Neural progenitor cell (in vitro differentiated cells): ENCODE data around the gene PIK3R2. TPM values are rescaled to one million over a fixed set of nuclear protein-coding genes. Genes with fewer than 3 reads are reported as not detected.
A peak's percentile ranks its signal among the peaks of the same experiment; 100 is the strongest.

Source experiments
- DNase-seq: peaks from one replicate; pipeline ENCODE4 v3.0.0-alpha.2; 2016; ENCODE audit warnings: low spot score
- H2AFZ ChIP-seq: fragments of 200-600 bp; sonication (generic); replicated peaks from 2 replicates; pipeline ENCODE4 v1.6.1; 2016; ENCODE audit warnings: antibody characterized with exemption
- H3F3A ChIP-seq: fragments of 200-600 bp; sonication (generic); 2 replicates; pipeline ENCODE4 v1.6.1; 2016; ENCODE audit warnings: antibody characterized with exemption, low read depth
- H3K27ac ChIP-seq: fragments of 200-600 bp; sonication (generic); 2 replicates; pipeline ENCODE4 v1.5.1; 2016; ENCODE audit warnings: mild to moderate bottlenecking
- H3K27me3 ChIP-seq: fragments of 200-600 bp; sonication (generic); 2 replicates; pipeline ENCODE4 v1.6.1; 2016; ENCODE audit warnings: mild to moderate bottlenecking, moderate library complexity
- H3K36me3 ChIP-seq: fragments of 200-600 bp; sonication (generic); 2 replicates; pipeline ENCODE4 v1.5.1; 2016
- H3K4me1 ChIP-seq: fragments of 200-600 bp; sonication (generic); 2 replicates; pipeline ENCODE4 v1.6.1; 2016; ENCODE audit warnings: mixed run types
- H3K4me2 ChIP-seq: fragments of 200-600 bp; sonication (generic); 2 replicates; pipeline ENCODE4 v1.6.1; 2016
- H3K4me3 ChIP-seq: fragments of 200-600 bp; sonication (generic); 2 replicates; pipeline ENCODE4 v1.5.1; 2016
- H3K79me2 ChIP-seq: fragments of 200-600 bp; sonication (generic); 2 replicates; pipeline ENCODE4 v1.6.1; 2016; ENCODE audit warnings: low read depth
- H3K9ac ChIP-seq: fragments of 200-600 bp; sonication (generic); 2 replicates; pipeline ENCODE4 v1.6.1; 2016
- H3K9me3 ChIP-seq: fragments of 200-600 bp; sonication (generic); 2 replicates; pipeline ENCODE4 v1.5.1; 2016; ENCODE audit warnings: low read depth
- H4K20me1 ChIP-seq: fragments of 200-600 bp; sonication (generic); 2 replicates; pipeline ENCODE4 v1.6.1; 2016; ENCODE audit warnings: low read depth
- H3K27ac Mint-ChIP-seq: 3 replicates; pipeline ENCODE4 v1.8.0; 2021; ENCODE audit warnings: mixed read lengths
- H3K27me3 Mint-ChIP-seq: 2 replicates; pipeline ENCODE4 v1.8.0; 2022; ENCODE audit warnings: low read depth, mild to moderate bottlenecking, inconsistent platforms, moderate library complexity, mixed read lengths; ENCODE audit not compliant: insufficient read depth
- H3K36me3 Mint-ChIP-seq: 3 replicates; pipeline ENCODE4 v1.8.0; 2021; ENCODE audit warnings: mixed read lengths
- H3K4me1 Mint-ChIP-seq: 3 replicates; pipeline ENCODE4 v1.8.0; 2021; ENCODE audit warnings: mixed read lengths
- H3K4me3 Mint-ChIP-seq: 3 replicates; pipeline ENCODE4 v1.8.0; 2021; ENCODE audit warnings: mild to moderate bottlenecking, moderate library complexity, mixed read lengths
- H3K9me3 Mint-ChIP-seq: 3 replicates; pipeline ENCODE4 v1.8.0; 2020; ENCODE audit warnings: mixed read lengths
- CTCF ChIP-seq: fragments of 200-600 bp; sonication (generic); IDR thresholded peaks from 2 replicates; pipeline ENCODE4 v1.5.1; 2017; ENCODE audit warnings: antibody characterized with exemption, mild to moderate bottlenecking
- EZH2 ChIP-seq: fragments of 200-600 bp; sonication (generic); IDR thresholded peaks from 2 replicates; pipeline ENCODE4 v1.6.1; 2017; ENCODE audit warnings: antibody characterized with exemption, mild to moderate bottlenecking, moderate library complexity
- EZH2phosphoT487 ChIP-seq: fragments of 200-600 bp; sonication (generic); IDR thresholded peaks from 2 replicates; pipeline ENCODE4 v1.6.1; 2017; ENCODE audit warnings: antibody characterized with exemption
- total RNA-seq: library from RNA; depleted of rRNA; stranded (reverse); fragments of >200 nt; gene quantifications from 2 replicates; pipeline ENCODE4 v1.2.3, GENCODE V29; 2015; ENCODE audit warnings: low replicate concordance

Gene PIK3R2
- total RNA-seq, 1 donor from 2014 or later: 21.4 TPM

- peaks cover 14% of the 10 kb centered on the region for H3F3A ChIP-seq
- TF ChIP-seq CTCF (no peak), EZH2phosphoT487 (no peak), EZH2 (no peak)
- no peak overlapping the region for H3K27ac ChIP-seq
- DNase-seq: no peak
- peaks cover 16% of the 10 kb centered on the region for H4K20me1 ChIP-seq
- Mint-ChIP-seq H3K4me1 (peaks cover 18% of the 10 kb centered on the region), H3K9me3 (no peaks in the 10 kb centered on the region), H3K27ac (peak overlapping the region; percentile 53), H3K27me3 (peaks cover 12% of the 10 kb centered on the region), H3K4me3 (peak overlapping the region; percentile 57), H3K36me3 (peaks cover 8% of the 10 kb centered on the region)
- no peaks in the 10 kb centered on the region for H3K36me3 ChIP-seq
- no peak overlapping the region for H3K4me3 ChIP-seq
- no peak overlapping the region for H3K9ac ChIP-seq
- peaks cover 8% of the 10 kb centered on the region for H3K79me2 ChIP-seq
- H3K9me3 ChIP-seq: no peaks in the 10 kb centered on the region
- peaks cover 15% of the 10 kb centered on the region for H3K27me3 ChIP-seq
- H3K4me2 ChIP-seq: no peak overlapping the region
- H2AFZ ChIP-seq: no peak overlapping the region
- H3K4me1 ChIP-seq: peaks cover 13% of the 10 kb centered on the region
Observed at GRCh38 chr19:18198374-18198773, 45.4 kb downstream of the PIK3R2 start.

- no peak overlapping the region for H3K4me3 ChIP-seq
- H3K36me3 ChIP-seq: no peaks in the 10 kb centered on the region
- H3K79me2 ChIP-seq: no peaks in the 10 kb centered on the region
- Mint-ChIP-seq H3K27ac (no peak overlapping the region), H3K4me1 (peaks cover 21% of the 10 kb centered on the region), H3K36me3 (peaks cover 8% of the 10 kb centered on the region), H3K4me3 (peak overlapping the region; percentile 65), H3K27me3 (peaks cover 11% of the 10 kb centered on the region), H3K9me3 (no peaks in the 10 kb centered on the region)
- no peak overlapping the region for H3K27ac ChIP-seq
- no peak for DNase-seq
- H3K9ac ChIP-seq: no peak overlapping the region
- TF ChIP-seq EZH2phosphoT487 (no peak), CTCF (no peak), EZH2 (no peak)
- H2AFZ ChIP-seq: no peak overlapping the region
- peaks cover 18% of the 10 kb centered on the region for H3K27me3 ChIP-seq
- H3K4me2 ChIP-seq: no peak overlapping the region
- no peaks in the 10 kb centered on the region for H3K9me3 ChIP-seq
- no peaks in the 10 kb centered on the region for H4K20me1 ChIP-seq
- H3F3A ChIP-seq: peaks cover 30% of the 10 kb centered on the region
- peaks cover 16% of the 10 kb centered on the region for H3K4me1 ChIP-seq
Observed at GRCh38 chr19:18202397-18202777, 49.4 kb downstream of the PIK3R2 start.

- DNase-seq: peak; percentile 48
- Histone ChIP-seq H3K27me3 (peaks cover 18% of the 10 kb centered on the region), H3K4me3 (peak overlapping the region; percentile 66), H3K9me3 (no peaks in the 10 kb centered on the region), H2AFZ (peak overlapping the region; percentile 73), H3K9ac (no peak overlapping the region), H3K36me3 (no peaks in the 10 kb centered on the region), H4K20me1 (no peaks in the 10 kb centered on the region), H3F3A (peaks cover 30% of the 10 kb centered on the region), H3K4me2 (peak overlapping the region; percentile 93), H3K27ac (no peak overlapping the region), H3K4me1 (peaks cover 16% of the 10 kb centered on the region), H3K79me2 (no peaks in the 10 kb centered on the region)
- H3K9me3 Mint-ChIP-seq: no peaks in the 10 kb centered on the region
- no peak overlapping the region for H3K27ac Mint-ChIP-seq
- TF ChIP-seq EZH2phosphoT487: no peak
- peak; percentile 49 for TF ChIP-seq CTCF
- no peak for TF ChIP-seq EZH2
- peaks cover 10% of the 10 kb centered on the region for H3K27me3 Mint-ChIP-seq
- peak overlapping the region; percentile 94 for H3K4me3 Mint-ChIP-seq
- peaks cover 21% of the 10 kb centered on the region for H3K4me1 Mint-ChIP-seq
- peaks cover 8% of the 10 kb centered on the region for H3K36me3 Mint-ChIP-seq
Observed at GRCh38 chr19:18202778-18203407, 49.9 kb downstream of the PIK3R2 start.
